ENCODE data around the gene GPR155. TPM values are rescaled to one million over a fixed set of nuclear protein-coding genes. Genes with fewer than 3 reads are reported as not detected.
A peak's percentile ranks its signal among the peaks of the same experiment; 100 is the strongest.

The GPR155 gene, protein sequence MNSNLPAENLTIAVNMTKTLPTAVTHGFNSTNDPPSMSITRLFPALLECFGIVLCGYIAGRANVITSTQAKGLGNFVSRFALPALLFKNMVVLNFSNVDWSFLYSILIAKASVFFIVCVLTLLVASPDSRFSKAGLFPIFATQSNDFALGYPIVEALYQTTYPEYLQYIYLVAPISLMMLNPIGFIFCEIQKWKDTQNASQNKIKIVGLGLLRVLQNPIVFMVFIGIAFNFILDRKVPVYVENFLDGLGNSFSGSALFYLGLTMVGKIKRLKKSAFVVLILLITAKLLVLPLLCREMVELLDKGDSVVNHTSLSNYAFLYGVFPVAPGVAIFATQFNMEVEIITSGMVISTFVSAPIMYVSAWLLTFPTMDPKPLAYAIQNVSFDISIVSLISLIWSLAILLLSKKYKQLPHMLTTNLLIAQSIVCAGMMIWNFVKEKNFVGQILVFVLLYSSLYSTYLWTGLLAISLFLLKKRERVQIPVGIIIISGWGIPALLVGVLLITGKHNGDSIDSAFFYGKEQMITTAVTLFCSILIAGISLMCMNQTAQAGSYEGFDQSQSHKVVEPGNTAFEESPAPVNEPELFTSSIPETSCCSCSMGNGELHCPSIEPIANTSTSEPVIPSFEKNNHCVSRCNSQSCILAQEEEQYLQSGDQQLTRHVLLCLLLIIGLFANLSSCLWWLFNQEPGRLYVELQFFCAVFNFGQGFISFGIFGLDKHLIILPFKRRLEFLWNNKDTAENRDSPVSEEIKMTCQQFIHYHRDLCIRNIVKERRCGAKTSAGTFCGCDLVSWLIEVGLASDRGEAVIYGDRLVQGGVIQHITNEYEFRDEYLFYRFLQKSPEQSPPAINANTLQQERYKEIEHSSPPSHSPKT
- total RNA-seq (10 to 100 TPM in 4 of 5 donors, under 1 TPM in 1; 0.87 to 43.1 (median 25.1) TPM), polyA plus RNA-seq (1 to 10 TPM; 3.1 to 6.7 (median 3.9) TPM)
- long read RNA-seq, donor 1: 0 reads
- long read RNA-seq, donor 2: 0 reads
- long read RNA-seq, donor 3, full-length matches to known transcripts: 3 of 3 reads
- long read RNA-seq, donor 3, partial matches to known transcripts: 0 of 3 reads
- long read RNA-seq, donor 3, other reads (novel, unspliced or antisense): 0 of 3 reads
- long read RNA-seq, donor 4: 0 reads
- long read RNA-seq, donor 5, full-length matches to known transcripts: 3 of 8 reads
- long read RNA-seq, donor 5, partial matches to known transcripts: 5 of 8 reads
- long read RNA-seq, donor 5, other reads (novel, unspliced or antisense): 0 of 8 reads
- long read RNA-seq, donor 6: 0 reads
- long read RNA-seq, donor 7: 0 reads
- long read RNA-seq, donor 8, full-length matches to known transcripts: 4 of 4 reads
- long read RNA-seq, donor 8, partial matches to known transcripts: 0 of 4 reads
- long read RNA-seq, donor 8, other reads (novel, unspliced or antisense): 0 of 4 reads
- long read RNA-seq, donor 9, full-length matches to known transcripts: 1 of 1 reads
- long read RNA-seq, donor 9, partial matches to known transcripts: 0 of 1 reads
- long read RNA-seq, donor 9, other reads (novel, unspliced or antisense): 0 of 1 reads
- long read RNA-seq, donor 10: 0 reads

- H3K27ac ChIP-seq: peak within 1 kb of the TSS; percentile 84 to 89 (median 85)
- WGBS, 5 donors: 0 to 1% (median 0%) methylated on average over 14 to 42 of the region's 42 CpGs
Measured at GRCh38 chr2:174486563-174487107, at the start of gene GPR155. GPR155 (minus strand) TSS chr2:174487029; CDS start chr2:174481956, 5,073 bp downstream.

GRCh38 chr2:174535757-174536703, 49.2 kb upstream of the GPR155 start:
- intact Hi-C loops (cut with DNase I; ENCODE audit: low total_unique reads): no loop called here
- Histone ChIP-seq H3K27me3 (peaks cover 0 to 5% (median 0%) of the 10 kb centered on the region in 3 donors), H3K36me3 (no peaks in the 10 kb centered on the region), H3K27ac (no peak overlapping the region), H3K9me3 (no peaks in the 10 kb centered on the region), H3K4me3 (no peak overlapping the region), H3K4me1 (no peaks in the 10 kb centered on the region)
- 74 to 82% (median 76%) methylated on average over 11 of the region's 11 CpGs for WGBS, 5 donors
- TF ChIP-seq CTCF (IDR thresholded peaks at IDR 0.05): no peak
- no peak for TF ChIP-seq POLR2AphosphoS5 (IDR thresholded peaks at IDR 0.05)
- no peak for TF ChIP-seq EP300 (IDR thresholded peaks at IDR 0.05)
- TF ChIP-seq POLR2A (IDR thresholded peaks at IDR 0.05): no peak
- peak in 1 of 2 donors; percentile 12 for DNase-seq

More at GRCh38 chr2:174486563-174487107, at the start of gene GPR155:
- Histone ChIP-seq H3K27me3 (no peaks in the 10 kb centered on the region), H3K4me1 (peaks cover 0 to 36% (median 12%) of the 10 kb centered on the region in 4 donors), H3K9me3 (no peaks in the 10 kb centered on the region), H3K4me3 (peak within 1 kb of the TSS; percentile 63 to 87 (median 76)), H3K36me3 (peaks cover 0 to 2% (median 1%) of the 10 kb centered on the region in 4 donors)
- DNase-seq: peak; percentile 66 to 86
- no peak for TF ChIP-seq EP300 (IDR thresholded peaks at IDR 0.05)
- TF ChIP-seq POLR2AphosphoS5 (IDR thresholded peaks at IDR 0.05): peak in 2 of 3 donors; percentile 42 to 72
- TF ChIP-seq POLR2A (IDR thresholded peaks at IDR 0.05): no peak
- intact Hi-C loops (cut with DNase I; ENCODE audit: low total_unique reads): no loop called here

DNA sequence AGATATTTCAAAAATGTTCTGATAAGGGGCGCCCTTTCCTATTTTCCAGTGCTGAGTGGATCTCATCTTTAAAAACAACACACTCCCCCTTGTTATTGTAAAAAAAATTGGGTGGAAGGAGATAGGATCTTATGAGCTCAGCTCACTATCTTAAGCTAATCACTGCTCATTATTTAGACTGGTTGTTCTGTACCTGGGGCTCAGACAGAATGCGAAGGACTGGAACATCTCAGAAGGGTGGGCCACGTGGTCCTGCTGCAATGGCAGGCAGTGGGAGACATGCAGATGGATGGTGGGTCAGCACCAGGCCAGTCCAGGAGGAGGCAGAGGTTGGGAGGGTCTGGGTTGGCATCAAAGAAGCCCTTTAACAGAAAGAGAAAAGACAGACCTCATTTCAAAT, 48.3 kb upstream of the GPR155 start:
- peaks cover 0 to 5% (median 0%) of the 10 kb centered on the region in 3 donors for H3K27me3 ChIP-seq
- no peaks in the 10 kb centered on the region for H3K36me3 ChIP-seq
- no peaks in the 10 kb centered on the region for H3K4me1 ChIP-seq
- intact Hi-C loops (cut with DNase I; ENCODE audit: low total_unique reads): no loop called here
- H3K4me3 ChIP-seq: no peak overlapping the region
- 61 to 82% (median 70%) methylated on average over 3 of the region's 3 CpGs for WGBS, 5 donors
- no peak overlapping the region for H3K27ac ChIP-seq
- DNase-seq: no peak
- no peaks in the 10 kb centered on the region for H3K9me3 ChIP-seq
- no peak for TF ChIP-seq POLR2AphosphoS5 (IDR thresholded peaks at IDR 0.05)
- TF ChIP-seq CTCF (IDR thresholded peaks at IDR 0.05): no peak
- no peak for TF ChIP-seq EP300 (IDR thresholded peaks at IDR 0.05)
- no peak for TF ChIP-seq POLR2A (IDR thresholded peaks at IDR 0.05)
